GM12878 (cell line): ENCODE measurements around the gene ID3.

ENCODE experiments used
- CREB1 ChIP-seq: IDR thresholded peaks from 2 replicates; pipeline ENCODE4 v1.6.1; 2012; ENCODE audit warnings: low read depth, mild to moderate bottlenecking, inconsistent platforms
- HCFC1 ChIP-seq: fragments of 150-350 bp; IDR thresholded peaks from 2 replicates; pipeline ENCODE4 v1.6.1; 2014; ENCODE audit warnings: low read length
- KDM1A ChIP-seq: fragments of 200-600 bp; sonication (generic); IDR thresholded peaks from 2 replicates; pipeline ENCODE4 v1.6.1; 2016; ENCODE audit warnings: borderline replicate concordance
- MYC ChIP-seq: IDR thresholded peaks from 2 replicates; pipeline ENCODE4 v1.6.1; 2011; ENCODE audit warnings: mild to moderate bottlenecking, low read length, moderate library complexity, inconsistent platforms; ENCODE audit not compliant: insufficient read depth, insufficient replicate concordance, insufficient read length, severe bottlenecking
- SP1 ChIP-seq: IDR thresholded peaks from one replicate; pipeline ENCODE4 v1.6.1; 2011; ENCODE audit warnings: low read depth, low read length
- TF ChIP-seq, protein P1 (sequence below): fragments of 450-650 bp; IDR thresholded peaks from 2 replicates; pipeline ENCODE4 v1.6.1; 2016; ENCODE audit warnings: mild to moderate bottlenecking
- TF ChIP-seq, protein P2 (sequence below): IDR thresholded peaks from 2 replicates; pipeline ENCODE4 v1.6.1; 2011; ENCODE audit warnings: low read depth, low read length, improper control_type of control experiment, borderline replicate concordance
- TF ChIP-seq, protein P3 (sequence below): IDR thresholded peaks from 2 replicates; pipeline ENCODE4 v1.6.1; 2012; ENCODE audit warnings: mild to moderate bottlenecking, low read depth, low read length

DNA sequence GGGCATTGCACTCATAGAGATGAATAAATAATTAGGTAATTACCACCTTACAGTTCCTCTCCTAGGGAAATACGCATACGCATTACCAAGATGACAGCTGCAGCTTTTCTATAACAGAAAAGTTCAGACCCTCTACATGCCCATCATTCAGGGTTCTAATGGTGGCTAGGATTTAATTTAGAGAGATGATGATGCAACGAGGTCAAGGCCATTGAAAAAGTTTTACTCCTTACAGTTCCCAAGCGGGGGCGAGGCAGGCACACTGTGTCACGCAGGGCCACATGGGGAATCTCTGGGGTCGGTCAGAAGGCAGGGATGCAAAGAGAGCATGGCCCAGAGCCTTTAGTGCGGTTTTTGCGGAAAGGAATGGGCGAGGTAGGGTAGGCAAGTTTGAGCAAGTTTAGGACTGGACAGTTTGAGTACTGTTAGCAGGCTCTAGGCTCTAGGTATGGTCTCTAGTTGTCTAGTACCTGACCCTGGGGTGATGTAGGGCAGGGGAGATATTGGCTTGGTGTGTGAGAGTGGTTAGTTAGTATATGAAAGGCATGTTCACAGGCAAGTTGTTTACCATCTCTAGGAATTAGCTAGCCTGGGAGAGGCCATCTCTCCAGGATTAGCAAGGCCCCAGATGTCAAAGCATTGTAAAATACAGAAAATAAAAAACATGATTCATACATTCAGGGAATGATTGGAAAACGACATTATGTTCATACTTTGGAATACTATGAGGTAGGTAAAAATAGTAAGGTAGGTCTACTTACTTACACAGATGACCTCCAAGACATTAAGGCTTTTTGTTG, 29.6 kb upstream of the ID3 start:
- TF ChIP-seq, protein P1, sequence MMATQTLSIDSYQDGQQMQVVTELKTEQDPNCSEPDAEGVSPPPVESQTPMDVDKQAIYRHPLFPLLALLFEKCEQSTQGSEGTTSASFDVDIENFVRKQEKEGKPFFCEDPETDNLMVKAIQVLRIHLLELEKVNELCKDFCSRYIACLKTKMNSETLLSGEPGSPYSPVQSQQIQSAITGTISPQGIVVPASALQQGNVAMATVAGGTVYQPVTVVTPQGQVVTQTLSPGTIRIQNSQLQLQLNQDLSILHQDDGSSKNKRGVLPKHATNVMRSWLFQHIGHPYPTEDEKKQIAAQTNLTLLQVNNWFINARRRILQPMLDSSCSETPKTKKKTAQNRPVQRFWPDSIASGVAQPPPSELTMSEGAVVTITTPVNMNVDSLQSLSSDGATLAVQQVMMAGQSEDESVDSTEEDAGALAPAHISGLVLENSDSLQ, result no peak
- no peak for TF ChIP-seq KDM1A
- TF ChIP-seq MYC, result no peak
- no peak for TF ChIP-seq CREB1
- TF ChIP-seq, protein P2, sequence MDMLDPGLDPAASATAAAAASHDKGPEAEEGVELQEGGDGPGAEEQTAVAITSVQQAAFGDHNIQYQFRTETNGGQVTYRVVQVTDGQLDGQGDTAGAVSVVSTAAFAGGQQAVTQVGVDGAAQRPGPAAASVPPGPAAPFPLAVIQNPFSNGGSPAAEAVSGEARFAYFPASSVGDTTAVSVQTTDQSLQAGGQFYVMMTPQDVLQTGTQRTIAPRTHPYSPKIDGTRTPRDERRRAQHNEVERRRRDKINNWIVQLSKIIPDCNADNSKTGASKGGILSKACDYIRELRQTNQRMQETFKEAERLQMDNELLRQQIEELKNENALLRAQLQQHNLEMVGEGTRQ, result no peak
- no peak for TF ChIP-seq SP1
- TF ChIP-seq HCFC1, result no peak
- TF ChIP-seq, protein P3, sequence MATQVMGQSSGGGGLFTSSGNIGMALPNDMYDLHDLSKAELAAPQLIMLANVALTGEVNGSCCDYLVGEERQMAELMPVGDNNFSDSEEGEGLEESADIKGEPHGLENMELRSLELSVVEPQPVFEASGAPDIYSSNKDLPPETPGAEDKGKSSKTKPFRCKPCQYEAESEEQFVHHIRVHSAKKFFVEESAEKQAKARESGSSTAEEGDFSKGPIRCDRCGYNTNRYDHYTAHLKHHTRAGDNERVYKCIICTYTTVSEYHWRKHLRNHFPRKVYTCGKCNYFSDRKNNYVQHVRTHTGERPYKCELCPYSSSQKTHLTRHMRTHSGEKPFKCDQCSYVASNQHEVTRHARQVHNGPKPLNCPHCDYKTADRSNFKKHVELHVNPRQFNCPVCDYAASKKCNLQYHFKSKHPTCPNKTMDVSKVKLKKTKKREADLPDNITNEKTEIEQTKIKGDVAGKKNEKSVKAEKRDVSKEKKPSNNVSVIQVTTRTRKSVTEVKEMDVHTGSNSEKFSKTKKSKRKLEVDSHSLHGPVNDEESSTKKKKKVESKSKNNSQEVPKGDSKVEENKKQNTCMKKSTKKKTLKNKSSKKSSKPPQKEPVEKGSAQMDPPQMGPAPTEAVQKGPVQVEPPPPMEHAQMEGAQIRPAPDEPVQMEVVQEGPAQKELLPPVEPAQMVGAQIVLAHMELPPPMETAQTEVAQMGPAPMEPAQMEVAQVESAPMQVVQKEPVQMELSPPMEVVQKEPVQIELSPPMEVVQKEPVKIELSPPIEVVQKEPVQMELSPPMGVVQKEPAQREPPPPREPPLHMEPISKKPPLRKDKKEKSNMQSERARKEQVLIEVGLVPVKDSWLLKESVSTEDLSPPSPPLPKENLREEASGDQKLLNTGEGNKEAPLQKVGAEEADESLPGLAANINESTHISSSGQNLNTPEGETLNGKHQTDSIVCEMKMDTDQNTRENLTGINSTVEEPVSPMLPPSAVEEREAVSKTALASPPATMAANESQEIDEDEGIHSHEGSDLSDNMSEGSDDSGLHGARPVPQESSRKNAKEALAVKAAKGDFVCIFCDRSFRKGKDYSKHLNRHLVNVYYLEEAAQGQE, result no peak
